ENCODE data around the gene AXL.

Gene AXL

DNA sequence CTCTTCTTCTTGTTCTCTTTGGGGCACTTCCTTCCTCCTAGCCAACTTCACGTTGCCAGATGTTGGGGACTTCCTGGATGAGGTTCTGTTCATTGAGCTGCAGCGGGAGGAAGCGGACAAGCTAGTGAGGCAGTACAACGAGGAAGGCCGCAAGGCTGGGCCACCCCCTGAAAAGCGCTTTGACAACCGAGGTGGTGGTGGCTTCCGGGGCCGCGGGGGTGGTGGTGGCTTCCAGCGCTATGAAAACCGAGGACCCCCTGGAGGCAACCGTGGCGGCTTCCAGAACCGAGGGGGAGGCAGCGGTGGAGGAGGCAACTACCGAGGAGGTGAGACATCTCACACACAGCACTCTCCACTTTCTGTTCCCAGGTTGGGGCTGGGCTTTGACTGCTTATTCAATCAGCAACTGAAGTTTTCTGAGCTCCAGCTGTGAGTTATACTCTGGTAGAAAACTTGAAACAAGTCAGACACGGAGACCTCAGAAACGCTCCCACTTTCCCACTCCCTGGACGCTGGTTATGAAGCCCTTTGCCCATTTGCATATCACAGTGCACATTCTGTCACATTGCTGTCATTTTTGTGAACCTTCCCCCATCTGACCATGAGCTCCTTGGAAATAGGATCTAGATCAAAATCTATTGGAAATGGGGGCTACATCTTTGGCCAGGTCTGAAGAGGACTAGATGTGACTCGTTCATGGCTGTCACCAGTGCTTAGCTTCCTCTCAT, 83.8 kb downstream of the AXL start:
- Histone ChIP-seq H4K8ac (ENCODE audit: low read depth, low read length) (no peak overlapping the region), H3K9me3 (replicated peaks in 1 of 2; ENCODE audit: control insufficient read depth in 2 of 2, insufficient read depth in 1 of 2, low read depth in 1 of 2, low read length in 2 of 2) (no peaks in the 10 kb centered on the region), H2BK12ac (ENCODE audit: low read length) (no peak overlapping the region), H3K23ac (ENCODE audit: low read depth, low read length, poor library complexity) (no peak overlapping the region), H3K27me3 (ENCODE audit: control insufficient read depth in 3 of 3, insufficient read depth in 3 of 3, low read depth in 1 of 3, low read length in 3 of 3) (no peaks in the 10 kb centered on the region), H2BK120ac (ENCODE audit: low read depth, low read length) (no peak overlapping the region), H3K4me1 (ENCODE audit: control insufficient read depth in 2 of 2, insufficient read depth in 1 of 2, low read depth in 1 of 2, low read length in 2 of 2) (peaks cover 0 to 4% of the 10 kb centered on the region in 2 donors), H4K91ac (ENCODE audit: low read depth, low read length, poor library complexity) (no peak overlapping the region), H3K79me1 (ENCODE audit: low read depth, low read length) (peaks cover 3% of the 10 kb centered on the region), H3K14ac (ENCODE audit: low read length) (no peak overlapping the region), H2BK15ac (ENCODE audit: low read length) (no peak overlapping the region), H2BK5ac (ENCODE audit: low read length) (no peak overlapping the region), H3K36me3 (replicated peaks in 1 of 2; ENCODE audit: control insufficient read depth in 2 of 2, insufficient read depth in 2 of 2, low read length in 2 of 2) (peaks cover 81 to 100% of the 10 kb centered on the region in 2 donors), H2AFZ (ENCODE audit: low read length) (no peak overlapping the region), H3K4ac (ENCODE audit: low read length) (no peak overlapping the region), H3K4me3 (ENCODE audit: low read length in 2 of 2) (no peak overlapping the region), H3K9ac (ENCODE audit: low read depth, low read length, poor library complexity) (no peak overlapping the region), H3K4me2 (ENCODE audit: insufficient read depth, low read length, poor library complexity, severe bottlenecking) (no peak overlapping the region), H3K18ac (ENCODE audit: low read length) (no peak overlapping the region), H2AK5ac (ENCODE audit: low read depth, low read length) (no peak overlapping the region), H3K27ac (replicated peaks; ENCODE audit: low read length) (no peak overlapping the region)
- WGBS, 2 donors (ENCODE audit: extremely low coverage in 2 of 2, insufficient read length in 2 of 2, insufficient replicate concordance in 1 of 2) = no CpG with 5 or more reads among the region's 21 CpGs
- DNase-seq (ENCODE audit: low spot score) = no peak

DNA sequence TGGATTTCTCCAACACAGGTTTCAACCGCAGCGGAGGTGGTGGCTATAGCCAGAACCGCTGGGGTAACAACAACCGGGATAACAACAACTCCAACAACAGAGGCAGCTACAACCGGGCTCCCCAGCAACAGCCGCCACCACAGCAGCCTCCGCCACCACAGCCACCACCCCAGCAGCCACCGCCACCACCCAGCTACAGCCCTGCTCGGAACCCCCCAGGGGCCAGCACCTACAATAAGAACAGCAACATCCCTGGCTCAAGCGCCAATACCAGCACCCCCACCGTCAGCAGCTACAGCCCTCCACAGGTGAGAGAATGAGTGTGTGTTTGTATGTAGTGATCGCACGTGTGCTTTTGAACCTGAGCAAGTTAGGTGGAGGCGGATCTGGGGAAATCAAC, 84.9 kb downstream of the AXL start:
- Histone ChIP-seq H2BK12ac (ENCODE audit: low read length) (no peak overlapping the region), H3K23ac (ENCODE audit: low read depth, low read length, poor library complexity) (peak overlapping the region; percentile 14), H3K14ac (ENCODE audit: low read length) (no peak overlapping the region), H3K27me3 (ENCODE audit: control insufficient read depth in 3 of 3, insufficient read depth in 3 of 3, low read depth in 1 of 3, low read length in 3 of 3) (no peaks in the 10 kb centered on the region), H2AFZ (ENCODE audit: low read length) (no peak overlapping the region), H3K36me3 (replicated peaks in 1 of 2; ENCODE audit: control insufficient read depth in 2 of 2, insufficient read depth in 2 of 2, low read length in 2 of 2) (peaks cover 70 to 95% of the 10 kb centered on the region in 2 donors), H2BK120ac (ENCODE audit: low read depth, low read length) (no peak overlapping the region), H3K4me2 (ENCODE audit: insufficient read depth, low read length, poor library complexity, severe bottlenecking) (no peak overlapping the region), H3K18ac (ENCODE audit: low read length) (no peak overlapping the region), H2BK5ac (ENCODE audit: low read length) (no peak overlapping the region), H3K27ac (replicated peaks; ENCODE audit: low read length) (no peak overlapping the region), H2AK5ac (ENCODE audit: low read depth, low read length) (no peak overlapping the region), H3K9ac (ENCODE audit: low read depth, low read length, poor library complexity) (no peak overlapping the region), H3K79me1 (ENCODE audit: low read depth, low read length) (peaks cover 1% of the 10 kb centered on the region), H4K91ac (ENCODE audit: low read depth, low read length, poor library complexity) (no peak overlapping the region), H3K4me3 (ENCODE audit: low read length in 2 of 2) (no peak overlapping the region), H3K9me3 (replicated peaks in 1 of 2; ENCODE audit: control insufficient read depth in 2 of 2, insufficient read depth in 1 of 2, low read depth in 1 of 2, low read length in 2 of 2) (no peaks in the 10 kb centered on the region), H2BK15ac (ENCODE audit: low read length) (no peak overlapping the region), H3K4me1 (ENCODE audit: control insufficient read depth in 2 of 2, insufficient read depth in 1 of 2, low read depth in 1 of 2, low read length in 2 of 2) (peaks cover 0 to 2% of the 10 kb centered on the region in 2 donors), H4K8ac (ENCODE audit: low read depth, low read length) (no peak overlapping the region), H3K4ac (ENCODE audit: low read length) (no peak overlapping the region)
- no CpG with 5 or more reads among the region's 14 CpGs for WGBS, 2 donors (ENCODE audit: extremely low coverage in 2 of 2, insufficient read length in 2 of 2, insufficient replicate concordance in 1 of 2)
- DNase-seq (ENCODE audit: low spot score) = no peak

DNA sequence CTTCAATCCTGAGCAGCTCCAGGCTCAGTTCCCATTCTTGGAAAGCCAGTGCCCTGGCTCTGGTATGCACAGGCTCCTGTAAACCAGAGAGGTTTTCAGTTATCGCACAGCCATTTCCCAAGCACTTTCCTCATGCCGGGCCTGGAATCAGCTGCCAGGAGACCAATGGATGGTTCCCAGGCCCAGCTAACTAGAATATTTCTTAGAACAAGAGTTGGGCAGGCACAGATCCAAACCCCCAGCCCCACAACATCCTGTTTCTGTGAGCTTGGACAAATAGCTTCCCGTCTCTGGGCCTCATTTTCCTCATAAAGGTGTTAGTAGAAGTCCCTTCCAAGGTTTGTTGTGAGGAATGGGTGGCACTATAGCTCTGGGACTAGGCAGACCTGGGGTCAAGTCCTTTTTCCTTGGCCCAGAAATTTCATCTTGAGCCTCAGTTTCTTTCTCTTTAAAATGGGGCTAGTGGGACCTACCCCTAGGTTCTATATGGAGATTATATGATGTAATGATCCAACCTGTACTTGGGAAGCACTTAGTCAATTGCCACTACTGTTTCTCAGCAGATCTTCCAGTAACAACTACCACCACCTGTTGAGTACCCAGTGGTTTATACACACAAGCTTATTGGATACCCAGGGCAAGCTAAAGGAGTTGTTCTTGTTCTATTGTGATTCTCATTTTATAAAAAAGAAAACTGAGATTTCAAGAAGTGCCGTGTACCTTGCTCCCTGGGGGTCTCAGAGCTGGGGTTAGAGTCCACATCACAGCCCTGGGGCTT, 85.9 kb downstream of the AXL start:
- no peak overlapping the region for H3K4me2 ChIP-seq (ENCODE audit: insufficient read depth, low read length, poor library complexity, severe bottlenecking)
- no peak overlapping the region for H2BK5ac ChIP-seq (ENCODE audit: low read length)
- WGBS, 2 donors (ENCODE audit: extremely low coverage in 2 of 2, insufficient read length in 2 of 2, insufficient replicate concordance in 1 of 2) = no CpG with 5 or more reads among the region's 4 CpGs
- no peaks in the 10 kb centered on the region for H3K9me3 ChIP-seq (replicated peaks in 1 of 2; ENCODE audit: control insufficient read depth in 2 of 2, insufficient read depth in 1 of 2, low read depth in 1 of 2, low read length in 2 of 2)
- H4K91ac ChIP-seq (ENCODE audit: low read depth, low read length, poor library complexity) = no peak overlapping the region
- H2AFZ ChIP-seq (ENCODE audit: low read length) = no peak overlapping the region
- no peak overlapping the region for H2BK12ac ChIP-seq (ENCODE audit: low read length)
- H3K23ac ChIP-seq (ENCODE audit: low read depth, low read length, poor library complexity) = no peak overlapping the region
- no peak overlapping the region for H3K18ac ChIP-seq (ENCODE audit: low read length)
- H3K4me3 ChIP-seq (ENCODE audit: low read length in 2 of 2) = no peak overlapping the region
- no peaks in the 10 kb centered on the region for H3K27me3 ChIP-seq (ENCODE audit: control insufficient read depth in 3 of 3, insufficient read depth in 3 of 3, low read depth in 1 of 3, low read length in 3 of 3)
- no peak for DNase-seq (ENCODE audit: low spot score)
- H2AK5ac ChIP-seq (ENCODE audit: low read depth, low read length) = no peak overlapping the region
- no peak overlapping the region for H3K14ac ChIP-seq (ENCODE audit: low read length)
- no peak overlapping the region for H3K27ac ChIP-seq (replicated peaks; ENCODE audit: low read length)
- H2BK15ac ChIP-seq (ENCODE audit: low read length) = no peak overlapping the region
- H2BK120ac ChIP-seq (ENCODE audit: low read depth, low read length) = no peak overlapping the region
- peaks cover 60 to 88% of the 10 kb centered on the region in 2 donors for H3K36me3 ChIP-seq (replicated peaks in 1 of 2; ENCODE audit: control insufficient read depth in 2 of 2, insufficient read depth in 2 of 2, low read length in 2 of 2)
- H3K4ac ChIP-seq (ENCODE audit: low read length) = no peak overlapping the region
- H3K4me1 ChIP-seq (ENCODE audit: control insufficient read depth in 2 of 2, insufficient read depth in 1 of 2, low read depth in 1 of 2, low read length in 2 of 2) = peaks cover 0 to 2% of the 10 kb centered on the region in 2 donors
- H4K8ac ChIP-seq (ENCODE audit: low read depth, low read length) = no peak overlapping the region
- H3K79me1 ChIP-seq (ENCODE audit: low read depth, low read length) = peaks cover 1% of the 10 kb centered on the region
- H3K9ac ChIP-seq (ENCODE audit: low read depth, low read length, poor library complexity) = no peak overlapping the region

Data from neuronal stem cell (in vitro differentiated cells).